HepG2 (cell line): Measurements from ENCODE around the gene STOM. TPM values are rescaled to one million over a fixed set of nuclear protein-coding genes. Genes with fewer than 3 reads are reported as not detected.
A peak's percentile ranks its signal among the peaks of the same experiment; 100 is the strongest.

ENCODE experiments used
- ATF7-NPFF ChIP-seq: sonication (generic); formaldehyde crosslinking; IDR thresholded peaks from 2 replicates; pipeline ENCODE4 v1.8.1; 2023; ENCODE audit warnings: mild to moderate bottlenecking, low read depth, missing genetic modification reagents, moderate library complexity
- DNMT1 ChIP-seq: sonication (generic); formaldehyde crosslinking; IDR thresholded peaks from 2 replicates; pipeline ENCODE4 v1.5.1; 2020; ENCODE audit warnings: mild to moderate bottlenecking, missing genetic modification reagents
- HBP1 ChIP-seq: IDR thresholded peaks from 2 replicates; pipeline ENCODE4 v1.6.1; 2016; ENCODE audit warnings: low read depth, control low read depth
- IRX3 ChIP-seq: sonication (generic); formaldehyde crosslinking; IDR thresholded peaks from 2 replicates; pipeline ENCODE4 v1.8.1; 2023; ENCODE audit warnings: mild to moderate bottlenecking, low read depth, missing genetic modification reagents, borderline replicate concordance
- MED8 ChIP-seq: sonication (generic); formaldehyde crosslinking; IDR thresholded peaks from 2 replicates; pipeline ENCODE4 v1.8.1; 2023; ENCODE audit warnings: mild to moderate bottlenecking, missing genetic modification reagents; ENCODE audit not compliant: insufficient replicate concordance
- NFRKB ChIP-seq: fragments of 450-650 bp; IDR thresholded peaks from 2 replicates; pipeline ENCODE4 v1.6.1; 2017
- PCBP2 ChIP-seq: fragments of 200-400 bp; formaldehyde crosslinking; optimal IDR thresholded peaks from 2 replicates; pipeline ENCODE3; 2018; ENCODE audit warnings: low read length, low read depth; ENCODE audit not compliant: poor library complexity, severe bottlenecking
- SALL2 ChIP-seq: sonication (generic); formaldehyde crosslinking; IDR thresholded peaks from 2 replicates; pipeline ENCODE4 v1.8.1; 2023; ENCODE audit warnings: mild to moderate bottlenecking, missing genetic modification reagents, inconsistent platforms
- TBX3 ChIP-seq: fragments of 450-650 bp; IDR thresholded peaks from 2 replicates; pipeline ENCODE4 v1.6.1; 2017; ENCODE audit warnings: antibody characterized with exemption, mild to moderate bottlenecking, inconsistent platforms, borderline replicate concordance
- TEAD3 ChIP-seq: optimal IDR thresholded peaks from 2 replicates; pipeline ENCODE3; 2016; ENCODE audit warnings: borderline replicate concordance
- XRCC5 ChIP-seq: fragments of 200-400 bp; formaldehyde crosslinking; optimal IDR thresholded peaks from 2 replicates; pipeline ENCODE3; 2017; ENCODE audit warnings: mild to moderate bottlenecking, low read length
- ZBTB21 ChIP-seq: sonication (generic); formaldehyde crosslinking; IDR thresholded peaks from 2 replicates; pipeline ENCODE4 v1.4.0; 2020; ENCODE audit warnings: missing genetic modification reagents
- ZNF343 ChIP-seq: sonication (generic); formaldehyde crosslinking; IDR thresholded peaks from 2 replicates; pipeline ENCODE4 v1.4.0; 2020; ENCODE audit warnings: mild to moderate bottlenecking, missing genetic modification reagents
- ZNF562 ChIP-seq: sonication (generic); formaldehyde crosslinking; IDR thresholded peaks from 2 replicates; pipeline ENCODE4 v1.8.0; 2022; ENCODE audit warnings: missing genetic modification reagents, borderline replicate concordance
- ZNF576 ChIP-seq: sonication (generic); formaldehyde crosslinking; IDR thresholded peaks from 2 replicates; pipeline ENCODE4 v1.4.0; 2020; ENCODE audit warnings: mild to moderate bottlenecking, missing genetic modification reagents
- ZNF709 ChIP-seq: sonication (generic); formaldehyde crosslinking; IDR thresholded peaks from 2 replicates; pipeline ENCODE4 v1.5.0; 2020; ENCODE audit warnings: mild to moderate bottlenecking, missing genetic modification reagents
- polyA plus RNA-seq, 8 experiments: library from polyadenylated mRNA; depleted of rRNA in 3 of 8; stranded (reverse) in 7 of 8; unstranded in 1 of 8; fragments of >200 nt; fragmentation: Illumina TruSeq in 4 of 8; extraction: Trizol in 4 of 8; gene quantifications; 2 replicates each; pipeline versions ENCODE4 v1.2.1 to v1.2.3, GENCODE V29; 2011 to 2016; ENCODE audit warnings: low read depth in 4 of 8, missing spikeins in 1 of 8, mixed read lengths in 1 of 8; ENCODE audit not compliant: insufficient read depth in 1 of 8
- total RNA-seq, 5 experiments: library from RNA; depleted of rRNA; stranded (reverse); fragments of >200 nt; fragmentation: Illumina TruSeq; extraction: Trizol; gene quantifications; 2 replicates each; pipeline ENCODE4 v1.2.3, GENCODE V29; 2016; ENCODE audit warnings: low read depth in 1 of 5
- TF ChIP-seq, protein P1 (sequence below): sonication (generic); formaldehyde crosslinking; IDR thresholded peaks from 2 replicates; pipeline ENCODE4 v1.8.0; 2022; ENCODE audit warnings: mild to moderate bottlenecking, missing genetic modification reagents, moderate library complexity
- TF ChIP-seq, protein P2 (sequence below): sonication (generic); formaldehyde crosslinking; IDR thresholded peaks from 2 replicates; pipeline ENCODE4 v1.5.0; 2020; ENCODE audit warnings: missing genetic modification reagents
- TF ChIP-seq, protein P3 (sequence below): sonication (generic); formaldehyde crosslinking; IDR thresholded peaks from 2 replicates; pipeline ENCODE4 v1.8.1; 2022; ENCODE audit warnings: mild to moderate bottlenecking, missing genetic modification reagents
- TF ChIP-seq, protein P4 (sequence below): sonication (generic); formaldehyde crosslinking; IDR thresholded peaks from 2 replicates; pipeline ENCODE4 v1.8.0; 2022; ENCODE audit warnings: missing genetic modification reagents, mild to moderate bottlenecking, borderline replicate concordance
- TF ChIP-seq, protein P5 (sequence below): sonication (generic); formaldehyde crosslinking; IDR thresholded peaks from 2 replicates; pipeline ENCODE4 v1.4.0; 2020; ENCODE audit warnings: missing genetic modification reagents, low read depth, mild to moderate bottlenecking, borderline replicate concordance

The STOM gene
- total and polyA plus RNA-seq, 2 of the 13 experiments (the other 11 are each of a cell fraction or from before 2014, with no cell fraction given) = 43.6 to 165 TPM

- TF ChIP-seq PCBP2 = no peak
- peak; percentile 71 for TF ChIP-seq MED8 (CRISPR knock-in tag)
- TF ChIP-seq, protein P1, sequence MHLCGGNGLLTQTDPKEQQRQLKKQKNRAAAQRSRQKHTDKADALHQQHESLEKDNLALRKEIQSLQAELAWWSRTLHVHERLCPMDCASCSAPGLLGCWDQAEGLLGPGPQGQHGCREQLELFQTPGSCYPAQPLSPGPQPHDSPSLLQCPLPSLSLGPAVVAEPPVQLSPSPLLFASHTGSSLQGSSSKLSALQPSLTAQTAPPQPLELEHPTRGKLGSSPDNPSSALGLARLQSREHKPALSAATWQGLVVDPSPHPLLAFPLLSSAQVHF (CRISPR knock-in tag) = no peak
- TF ChIP-seq ZNF562 (CRISPR knock-in tag) = no peak
- peak; percentile 84 for TF ChIP-seq TBX3
- TF ChIP-seq, protein P2, sequence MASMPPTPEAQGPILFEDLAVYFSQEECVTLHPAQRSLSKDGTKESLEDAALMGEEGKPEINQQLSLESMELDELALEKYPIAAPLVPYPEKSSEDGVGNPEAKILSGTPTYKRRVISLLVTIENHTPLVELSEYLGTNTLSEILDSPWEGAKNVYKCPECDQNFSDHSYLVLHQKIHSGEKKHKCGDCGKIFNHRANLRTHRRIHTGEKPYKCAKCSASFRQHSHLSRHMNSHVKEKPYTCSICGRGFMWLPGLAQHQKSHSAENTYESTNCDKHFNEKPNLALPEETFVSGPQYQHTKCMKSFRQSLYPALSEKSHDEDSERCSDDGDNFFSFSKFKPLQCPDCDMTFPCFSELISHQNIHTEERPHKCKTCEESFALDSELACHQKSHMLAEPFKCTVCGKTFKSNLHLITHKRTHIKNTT (CRISPR knock-in tag) = no peak
- no peak for TF ChIP-seq XRCC5
- no peak for TF ChIP-seq DNMT1 (CRISPR knock-in tag)
- TF ChIP-seq, protein P3, sequence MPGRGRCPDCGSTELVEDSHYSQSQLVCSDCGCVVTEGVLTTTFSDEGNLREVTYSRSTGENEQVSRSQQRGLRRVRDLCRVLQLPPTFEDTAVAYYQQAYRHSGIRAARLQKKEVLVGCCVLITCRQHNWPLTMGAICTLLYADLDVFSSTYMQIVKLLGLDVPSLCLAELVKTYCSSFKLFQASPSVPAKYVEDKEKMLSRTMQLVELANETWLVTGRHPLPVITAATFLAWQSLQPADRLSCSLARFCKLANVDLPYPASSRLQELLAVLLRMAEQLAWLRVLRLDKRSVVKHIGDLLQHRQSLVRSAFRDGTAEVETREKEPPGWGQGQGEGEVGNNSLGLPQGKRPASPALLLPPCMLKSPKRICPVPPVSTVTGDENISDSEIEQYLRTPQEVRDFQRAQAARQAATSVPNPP (CRISPR knock-in tag) = no peak
- no peak for TF ChIP-seq HBP1
- TF ChIP-seq ZNF343 (CRISPR knock-in tag) = no peak
- TF ChIP-seq TEAD3 (CRISPR knock-in tag) = peak; percentile 94
- no peak for TF ChIP-seq NFRKB
- TF ChIP-seq, protein P4, sequence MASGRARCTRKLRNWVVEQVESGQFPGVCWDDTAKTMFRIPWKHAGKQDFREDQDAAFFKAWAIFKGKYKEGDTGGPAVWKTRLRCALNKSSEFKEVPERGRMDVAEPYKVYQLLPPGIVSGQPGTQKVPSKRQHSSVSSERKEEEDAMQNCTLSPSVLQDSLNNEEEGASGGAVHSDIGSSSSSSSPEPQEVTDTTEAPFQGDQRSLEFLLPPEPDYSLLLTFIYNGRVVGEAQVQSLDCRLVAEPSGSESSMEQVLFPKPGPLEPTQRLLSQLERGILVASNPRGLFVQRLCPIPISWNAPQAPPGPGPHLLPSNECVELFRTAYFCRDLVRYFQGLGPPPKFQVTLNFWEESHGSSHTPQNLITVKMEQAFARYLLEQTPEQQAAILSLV (CRISPR knock-in tag) = no peak
- no peak for TF ChIP-seq ATF7-NPFF (CRISPR knock-in tag)
- TF ChIP-seq ZNF709 (CRISPR knock-in tag) = no peak
- TF ChIP-seq SALL2 (CRISPR knock-in tag) = no peak
- TF ChIP-seq, protein P5, sequence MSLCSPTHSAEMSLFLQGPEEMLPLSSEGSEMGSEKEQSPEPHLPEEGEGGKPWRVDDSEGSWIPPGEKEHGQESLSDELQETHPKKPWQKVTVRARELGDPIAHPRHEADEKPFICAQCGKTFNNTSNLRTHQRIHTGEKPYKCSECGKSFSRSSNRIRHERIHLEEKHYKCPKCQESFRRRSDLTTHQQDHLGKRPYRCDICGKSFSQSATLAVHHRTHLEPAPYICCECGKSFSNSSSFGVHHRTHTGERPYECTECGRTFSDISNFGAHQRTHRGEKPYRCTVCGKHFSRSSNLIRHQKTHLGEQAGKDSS (CRISPR knock-in tag) = no peak
- no peak for TF ChIP-seq IRX3 (CRISPR knock-in tag)
- TF ChIP-seq ZNF576 (CRISPR knock-in tag) = no peak
- no peak for TF ChIP-seq ZBTB21 (CRISPR knock-in tag)
These were observed 47.9 kb downstream of the STOM start (continued) for GRCh38 chr9:121322037-121322736.
